Aorta (tissue), 5 donors: Measurements from ENCODE around the gene L3HYPDH. TPM values are rescaled to one million over a fixed set of nuclear protein-coding genes. Genes with fewer than 3 reads are reported as not detected.

Source experiments
- ATAC-seq: fragments of 200-7000 bp; cut with Tn5 transposase; one replicate; pipeline ENCODE4 v1.9.1; 2022; ENCODE audit warnings: moderate library complexity; ENCODE audit not compliant: low FRiP score
- DNase-seq, 2 donors: peaks; one replicate each; pipeline ENCODE4 v3.0.0-alpha.2; 2020
- H3K27ac ChIP-seq, 2 donors: one replicate each; pipeline ENCODE4 v1.5.1; 2013; ENCODE audit warnings: low read length in 2 of 2, mild to moderate bottlenecking in 2 of 2, moderate library complexity in 2 of 2, control low read depth in 1 of 2, inconsistent platforms in 1 of 2, low read depth in 1 of 2
- H3K27me3 ChIP-seq, 2 donors: one replicate each; pipeline ENCODE4 v1.6.1; 2013; ENCODE audit warnings: control low read depth in 1 of 2, low read length in 1 of 2, mild to moderate bottlenecking in 1 of 2, moderate library complexity in 1 of 2; ENCODE audit not compliant: insufficient read depth in 2 of 2, control insufficient read depth in 1 of 2
- H3K36me3 ChIP-seq, 2 donors: one replicate each; pipeline ENCODE4 v1.6.1; 2013; ENCODE audit warnings: control low read depth in 1 of 2, low read length in 1 of 2, mild to moderate bottlenecking in 1 of 2; ENCODE audit not compliant: insufficient read depth in 2 of 2, control insufficient read depth in 1 of 2
- H3K4me1 ChIP-seq, 2 donors: one replicate each; pipeline ENCODE4 v1.6.1; 2013; ENCODE audit warnings: low read length in 2 of 2, control low read depth in 1 of 2, mild to moderate bottlenecking in 1 of 2, moderate library complexity in 1 of 2; ENCODE audit not compliant: insufficient read depth in 2 of 2, control insufficient read depth in 1 of 2
- H3K4me3 ChIP-seq, 2 donors: one replicate each; pipeline ENCODE4 v1.5.1; 2013; ENCODE audit warnings: low read length in 2 of 2, control low read depth in 1 of 2, mild to moderate bottlenecking in 1 of 2
- H3K9me3 ChIP-seq: one replicate; pipeline ENCODE4 v1.6.1; 2013; ENCODE audit warnings: mild to moderate bottlenecking, low read length; ENCODE audit not compliant: control insufficient read depth
- WGBS, 2 donors: extraction: QIAGEN DNeasy Blood & Tissue Kit; methylation state at CpG; one replicate each; pipeline ENCODE4 v1.1.7; 2013; 5-methylcytosine and 5-hydroxymethylcytosine counted together
- intact Hi-C, 2 donors: fragments of 100-400 bp; cut with DNase I; formaldehyde crosslinking; loops; one replicate each; pipeline versions ENCODE4 v1.14.2 to v1.15.0; 2022
- polyA plus RNA-seq, 2 donors: library from polyadenylated mRNA; stranded (reverse); fragments of 200-250 nt; gene quantifications; one replicate each; pipeline ENCODE4 v1.2.3, GENCODE V29; 2013
- total RNA-seq, 2 donors: library from RNA; stranded (reverse); fragmentation: NEBNext Ultra II Directional; extraction: Animal tissue kit (Norgen Biotek cat#: 25700); gene quantifications; one replicate each; pipeline ENCODE4 v1.2.1, GENCODE V29; 2021
- donor health status: healthy with polysubstance abuse.
- donor health status: Bipolar disorder and iron deficiency.
- donor health status: DM: no; HTN: no; CAD: no.
- donor health status: DM: no; HTN: no; CAD: no.
- donor health status: DM: yes; HTN: yes; CAD: no.

Gene L3HYPDH
- total and polyA plus RNA-seq, 4 donors: 20.4 to 53.1 (median 32.9) TPM

DNA sequence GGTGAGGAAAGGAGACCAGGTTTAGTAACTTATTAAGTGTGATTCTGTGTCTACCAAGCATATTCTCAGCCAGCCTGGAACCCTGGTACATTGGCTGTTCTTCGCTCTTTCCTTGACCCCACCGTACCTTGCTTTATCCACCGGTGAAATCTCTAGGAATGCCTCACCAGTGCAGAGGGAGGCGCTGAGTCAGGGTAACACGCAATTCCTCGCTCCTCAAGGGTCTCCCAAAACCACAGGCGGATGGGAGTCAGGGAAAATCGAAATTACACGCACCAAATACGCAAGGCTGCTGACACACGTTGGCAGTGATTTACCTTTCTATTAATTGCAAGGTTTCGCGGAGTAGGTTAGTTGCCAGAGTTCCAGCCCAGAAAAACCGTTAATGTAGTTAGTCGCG lies 845 bp downstream of the L3HYPDH start:
- H3K4me1 ChIP-seq: no peaks in the 10 kb centered on the region
- H3K4me3 ChIP-seq: peak overlapping the region; percentile 16 to 73
- no peaks in the 10 kb centered on the region for H3K36me3 ChIP-seq
- peak overlapping the region; percentile 0 to 65 for H3K27ac ChIP-seq
- WGBS, 2 donors: 1 to 2% methylated on average over 16 of the region's 16 CpGs
- H3K27me3 ChIP-seq: no peaks in the 10 kb centered on the region
- no peak for ATAC-seq
- peak in 1 of 2 donors; percentile 73 for DNase-seq
- intact Hi-C loops: loop anchor here (5.0 to 10.0 kb wide), 2 partner anchors 194 to 201 kb away; no protein-coding TSS in a partner anchor
- H3K9me3 ChIP-seq: no peaks in the 10 kb centered on the region

GRCh38 chr14:59482541-59483331 lies 1.5 kb downstream of the L3HYPDH start:
- Histone ChIP-seq H3K27me3 (no peaks in the 10 kb centered on the region), H3K27ac (peak overlapping the region; percentile 61 to 89), H3K36me3 (no peaks in the 10 kb centered on the region), H3K4me3 (peak overlapping the region; percentile 16 to 73), H3K9me3 (no peaks in the 10 kb centered on the region), H3K4me1 (no peaks in the 10 kb centered on the region)
- intact Hi-C loops: loop anchor here (5.0 to 10.0 kb wide), 2 partner anchors 195 to 202 kb away; no protein-coding TSS in a partner anchor
- no peak for ATAC-seq
- WGBS, 2 donors: 11 to 12% methylated on average over 6 of the region's 6 CpGs
- DNase-seq: peak in 1 of 2 donors; percentile 54

DNA sequence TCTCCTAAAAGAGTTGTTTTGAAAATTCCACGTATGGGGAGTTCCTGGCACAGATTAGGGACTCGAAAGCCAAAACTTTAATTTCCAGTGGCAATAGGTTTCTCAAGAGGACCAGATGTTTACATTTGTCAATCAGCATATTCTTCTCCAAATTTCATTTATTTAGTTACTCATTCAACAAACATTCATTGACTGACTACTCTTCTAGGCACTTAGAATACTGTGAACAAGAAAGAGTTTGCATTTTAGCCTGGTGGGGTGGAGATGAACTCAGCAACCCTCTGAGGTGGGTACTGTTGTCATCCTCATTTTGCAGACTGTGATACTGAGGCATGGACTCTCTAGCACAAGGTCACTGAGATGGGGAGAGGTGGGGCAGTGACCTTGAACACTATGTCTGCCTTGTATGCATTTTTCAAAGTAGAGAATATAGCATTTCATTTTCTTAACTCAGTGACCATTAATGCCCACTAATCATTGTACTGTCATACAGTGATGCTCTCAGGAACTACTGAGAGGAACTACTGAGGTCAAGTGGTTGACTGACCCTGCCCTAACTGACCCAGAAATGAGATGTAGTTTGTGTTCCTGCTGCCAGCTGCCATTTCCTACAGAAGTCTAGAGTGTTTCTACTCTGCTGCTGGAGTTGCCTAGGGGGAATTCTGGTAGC lies 2.2 kb downstream of the L3HYPDH start:
- Histone ChIP-seq H3K4me3 (peak overlapping the region in 1 of 2 donors; percentile 16), H3K36me3 (no peaks in the 10 kb centered on the region), H3K27me3 (no peaks in the 10 kb centered on the region), H3K27ac (peak overlapping the region; percentile 61 to 89), H3K9me3 (no peaks in the 10 kb centered on the region), H3K4me1 (no peaks in the 10 kb centered on the region)
- intact Hi-C loops: loop anchor here (2.0 to 10.0 kb wide), 3 partner anchors 15 to 203 kb away; no protein-coding TSS in a partner anchor
- ATAC-seq (no peak), DNase-seq (no peak)
- WGBS, 2 donors: 11 to 14% methylated on average over 2 of the region's 2 CpGs

DNA sequence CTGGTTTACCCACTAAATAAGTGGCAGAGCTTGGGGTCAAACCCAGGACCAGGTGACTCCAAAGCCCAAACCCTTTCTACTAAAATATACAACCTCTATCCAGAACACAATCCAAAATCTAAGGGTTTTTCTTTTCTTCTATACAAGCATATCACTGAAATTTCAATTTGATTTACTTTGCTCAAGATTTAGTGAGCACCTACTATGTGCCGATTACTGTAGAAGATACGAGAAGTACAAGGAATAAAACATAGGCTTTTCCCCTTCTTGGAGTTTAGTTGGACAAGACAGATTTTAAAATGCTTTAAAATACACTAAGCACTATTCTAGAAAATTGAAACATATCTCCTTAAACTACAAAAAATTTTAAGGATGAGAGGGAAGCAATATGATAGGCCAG lies 2.8 kb downstream of the L3HYPDH start:
- H3K9me3 ChIP-seq: no peaks in the 10 kb centered on the region
- intact Hi-C loops: loop anchor here (2.0 to 10.0 kb wide), 3 partner anchors 15 to 203 kb away; no protein-coding TSS in a partner anchor

DNA sequence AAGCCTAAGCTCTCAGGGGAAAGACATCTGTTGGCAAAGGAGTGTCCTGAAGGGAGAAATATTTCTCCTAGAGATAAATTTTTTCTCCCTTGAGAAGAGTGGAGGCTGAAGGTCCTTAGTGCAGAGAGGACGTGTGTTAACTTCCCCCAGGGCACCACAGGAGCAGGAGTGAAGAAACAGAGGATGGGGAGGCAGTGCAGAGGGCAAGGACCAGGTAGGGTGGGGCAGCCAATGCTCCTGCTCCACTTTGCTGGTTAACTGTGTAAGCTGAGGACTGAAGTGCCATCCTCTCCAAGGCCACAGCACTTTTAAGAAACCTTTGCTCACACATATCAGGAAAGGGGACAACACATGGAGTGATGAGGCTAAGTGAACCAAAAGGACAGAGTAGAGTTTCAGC lies 4.0 kb downstream of the L3HYPDH start:
- DNase-seq: no peak
- no peak overlapping the region for H3K4me3 ChIP-seq
- H3K27ac ChIP-seq: no peak overlapping the region
- no peaks in the 10 kb centered on the region for H3K4me1 ChIP-seq
- no peaks in the 10 kb centered on the region for H3K9me3 ChIP-seq
- 12 to 15% methylated on average over 1 of the region's 1 CpG for WGBS, 2 donors
- no peaks in the 10 kb centered on the region for H3K27me3 ChIP-seq
- intact Hi-C loops: loop anchor here (2.0 to 10.0 kb wide), 3 partner anchors 13 to 205 kb away; no protein-coding TSS in a partner anchor
- ATAC-seq: no peak
- peaks cover 0 to 2% of the 10 kb centered on the region in 2 donors for H3K36me3 ChIP-seq

More for the DNA sequence above, 2.8 kb downstream of the L3HYPDH start:
- no peaks in the 10 kb centered on the region for H3K27me3 ChIP-seq
- H3K36me3 ChIP-seq: no peaks in the 10 kb centered on the region
- H3K27ac ChIP-seq: peak overlapping the region in 1 of 2 donors; percentile 36
- DNase-seq (no peak), ATAC-seq (no peak)
- no peaks in the 10 kb centered on the region for H3K4me1 ChIP-seq
- 86 to 94% methylated on average over 2 of the region's 2 CpGs for WGBS, 2 donors
- no peak overlapping the region for H3K4me3 ChIP-seq

- Histone ChIP-seq H3K4me1 (peaks cover 0 to 3% of the 10 kb centered on the region in 2 donors), H3K27ac (no peak overlapping the region), H3K9me3 (no peaks in the 10 kb centered on the region), H3K27me3 (no peaks in the 10 kb centered on the region), H3K36me3 (peaks cover 0 to 2% of the 10 kb centered on the region in 2 donors), H3K4me3 (no peak overlapping the region)
- intact Hi-C loops: no loop called here
- ATAC-seq: no peak
- WGBS, 2 donors: 80 to 83% methylated on average over 3 of the region's 3 CpGs
- no peak for DNase-seq
These were observed 5.7 kb downstream of the L3HYPDH start for GRCh38 chr14:59478540-59478939.

- no peak for DNase-seq
- Histone ChIP-seq H3K27ac (peak overlapping the region in 1 of 2 donors; percentile 36), H3K27me3 (no peaks in the 10 kb centered on the region), H3K4me3 (no peak overlapping the region), H3K9me3 (no peaks in the 10 kb centered on the region), H3K36me3 (peaks cover 0 to 2% of the 10 kb centered on the region in 2 donors), H3K4me1 (peaks cover 0 to 3% of the 10 kb centered on the region in 2 donors)
- WGBS, 2 donors: 57 to 62% methylated on average over 1 of the region's 1 CpG
- no peak for ATAC-seq
- intact Hi-C loops: no loop called here
These were observed 8.5 kb downstream of the L3HYPDH start for GRCh38 chr14:59475709-59476108.

DNA sequence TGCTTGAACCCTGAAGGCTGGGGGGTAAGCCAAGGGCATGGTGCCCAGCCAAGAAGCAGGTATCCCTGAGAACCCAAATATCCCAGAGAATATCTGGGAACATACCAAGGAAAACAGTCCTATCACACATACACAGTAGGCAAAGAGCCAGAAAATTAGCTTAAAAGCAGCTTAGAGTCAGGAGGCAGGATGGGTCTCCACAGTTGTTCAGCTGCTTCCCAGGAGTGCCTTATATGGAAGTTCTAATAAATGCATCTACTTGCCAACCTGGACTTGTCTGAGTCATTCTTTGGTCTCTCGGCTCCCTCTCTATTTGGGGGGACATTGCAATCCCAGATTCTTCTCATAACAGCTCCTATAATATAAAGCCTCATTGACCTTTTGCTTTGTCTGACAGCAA lies 10.0 kb downstream of the L3HYPDH start:
- intact Hi-C loops: no loop called here
- H3K36me3 ChIP-seq: peaks cover 0 to 5% of the 10 kb centered on the region in 2 donors
- peak; percentile 52 for ATAC-seq

More for the DNA sequence above, 10.0 kb downstream of the L3HYPDH start:
- WGBS, 2 donors: 0 to 4% methylated on average over 1 of the region's 1 CpG
- Histone ChIP-seq H3K4me1 (peaks cover 0 to 3% of the 10 kb centered on the region in 2 donors), H3K27me3 (no peaks in the 10 kb centered on the region), H3K27ac (peak overlapping the region in 1 of 2 donors; percentile 14), H3K9me3 (no peaks in the 10 kb centered on the region), H3K4me3 (no peak overlapping the region)
- DNase-seq: no peak
